GM23338 (cell line): Measurements from ENCODE around the gene ABHD17A. TPM values are rescaled to one million over a fixed set of nuclear protein-coding genes. Genes with fewer than 3 reads are reported as not detected.

Source experiments
- ATAC-seq: fragments of 200-7000 bp; cut with Tn5 transposase; 3 replicates; pipeline ENCODE4 v1.9.1; 2020
- DNase-seq: peaks from one replicate; pipeline ENCODE4 v3.0.0-alpha.2; 2015; ENCODE audit warnings: low spot score
- H2AFZ ChIP-seq: fragments of 200-600 bp; sonication (generic); 2 replicates; pipeline ENCODE4 v1.8.0; 2016; ENCODE audit warnings: antibody characterized with exemption, mild to moderate bottlenecking, moderate library complexity
- H3F3A ChIP-seq: fragments of 200-600 bp; sonication (generic); replicated peaks from 2 replicates; pipeline ENCODE4 v1.8.0; 2017; ENCODE audit warnings: antibody characterized with exemption, mixed run types, low read depth
- H3K27ac ChIP-seq: fragments of 200-600 bp; sonication (generic); 2 replicates; pipeline ENCODE4 v1.6.1; 2016; ENCODE audit warnings: low read depth
- H3K27me3 ChIP-seq: fragments of 200-600 bp; sonication (generic); 2 replicates; pipeline ENCODE4 v1.8.0; 2016; ENCODE audit warnings: mild to moderate bottlenecking, mixed run types, moderate library complexity; ENCODE audit not compliant: insufficient read depth
- H3K36me3 ChIP-seq: fragments of 200-600 bp; sonication (generic); 2 replicates; pipeline ENCODE4 v1.8.0; 2016; ENCODE audit warnings: mild to moderate bottlenecking; ENCODE audit not compliant: insufficient read depth
- H3K4me1 ChIP-seq: fragments of 200-600 bp; sonication (generic); 2 replicates; pipeline ENCODE4 v1.8.0; 2016; ENCODE audit warnings: mild to moderate bottlenecking, moderate library complexity; ENCODE audit not compliant: insufficient read depth
- H3K4me2 ChIP-seq: fragments of 200-600 bp; sonication (generic); 2 replicates; pipeline ENCODE4 v1.7.1; 2017; ENCODE audit warnings: mixed run types
- H3K4me3 ChIP-seq: fragments of 200-600 bp; sonication (generic); 2 replicates; pipeline ENCODE4 v1.6.1; 2016; ENCODE audit warnings: mixed run types
- H3K79me2 ChIP-seq: fragments of 200-600 bp; sonication (generic); replicated peaks from 2 replicates; pipeline ENCODE4 v1.8.0; 2017; ENCODE audit warnings: mild to moderate bottlenecking; ENCODE audit not compliant: insufficient read depth
- H3K9me2 ChIP-seq: fragments of 200-600 bp; sonication (generic); 2 replicates; pipeline ENCODE4 v1.8.0; 2017; ENCODE audit not compliant: insufficient read depth
- H4K20me1 ChIP-seq: fragments of 200-600 bp; sonication (generic); replicated peaks from 2 replicates; pipeline ENCODE4 v1.8.0; 2017; ENCODE audit warnings: mild to moderate bottlenecking; ENCODE audit not compliant: insufficient read depth
- H3K27ac Mint-ChIP-seq: 2 replicates; pipeline ENCODE4 v1.8.0; 2020; ENCODE audit warnings: inconsistent platforms, mild to moderate bottlenecking, moderate library complexity, mixed read lengths
- H3K27me3 Mint-ChIP-seq: 3 replicates; pipeline ENCODE4 v1.8.0; 2022; ENCODE audit warnings: low read depth, mild to moderate bottlenecking, moderate library complexity, mixed read lengths, inconsistent platforms; ENCODE audit not compliant: insufficient read depth, poor library complexity
- H3K36me3 Mint-ChIP-seq: 3 replicates; pipeline ENCODE4 v1.8.0; 2021; ENCODE audit warnings: low read depth, mild to moderate bottlenecking, inconsistent platforms, moderate library complexity, mixed read lengths
- H3K4me1 Mint-ChIP-seq: 3 replicates; pipeline ENCODE4 v1.8.0; 2020; ENCODE audit warnings: mild to moderate bottlenecking, inconsistent platforms, mixed read lengths
- H3K4me3 Mint-ChIP-seq: 3 replicates; pipeline ENCODE4 v1.8.0; 2021; ENCODE audit warnings: moderate library complexity, mild to moderate bottlenecking, inconsistent platforms, mixed read lengths
- H3K9me3 Mint-ChIP-seq: 3 replicates; pipeline ENCODE4 v1.8.0; 2020; ENCODE audit warnings: moderate library complexity, mild to moderate bottlenecking, inconsistent platforms, mixed read lengths
- CTCF ChIP-seq, 2 experiments: fragments of 200-600 bp in 1 of 2; sonication (generic) in 1 of 2; conservative IDR thresholded peaks; 2 replicates each; pipeline versions ENCODE4 v1.5.1 to v1.6.1; 2016 to 2017; ENCODE audit warnings: antibody characterized with exemption in 2 of 2, low read depth in 2 of 2, mild to moderate bottlenecking in 2 of 2, moderate library complexity in 1 of 2
- EZH2phosphoT487 ChIP-seq: fragments of 200-600 bp; sonication (generic); IDR thresholded peaks from one replicate; pipeline ENCODE4 v1.8.1; 2018; ENCODE audit warnings: antibody characterized with exemption; ENCODE audit not compliant: unreplicated experiment
- JUNB ChIP-seq: IDR thresholded peaks from one replicate; pipeline ENCODE4 v1.6.1; 2016; ENCODE audit warnings: antibody characterized with exemption; ENCODE audit not compliant: unreplicated experiment
- NANOG ChIP-seq: IDR thresholded peaks from 2 replicates; pipeline ENCODE4 v1.6.1; 2016; ENCODE audit warnings: antibody characterized with exemption, borderline replicate concordance
- POLR2AphosphoS5 ChIP-seq: IDR thresholded peaks from 2 replicates; pipeline ENCODE4 v1.6.1; 2016; ENCODE audit warnings: antibody characterized with exemption, low read depth
- STAT1 ChIP-seq: IDR thresholded peaks from one replicate; pipeline ENCODE4 v1.6.1; 2016; ENCODE audit warnings: antibody characterized with exemption; ENCODE audit not compliant: unreplicated experiment
- ZNF114 ChIP-seq: fragments of 250-450 bp; sonication (Bioruptor Pico); IDR thresholded peaks from 2 replicates; pipeline ENCODE4 v1.5.0; 2020; ENCODE audit warnings: mild to moderate bottlenecking, moderate library complexity
- ZNF331 ChIP-seq: fragments of 250-450 bp; sonication (Bioruptor Pico); IDR thresholded peaks from 2 replicates; pipeline ENCODE4 v1.5.0; 2020; ENCODE audit warnings: low read depth, mild to moderate bottlenecking, moderate library complexity
- ZNF462 ChIP-seq: fragments of 250-450 bp; sonication (Bioruptor Pico); IDR thresholded peaks from 2 replicates; pipeline ENCODE4 v1.5.0; 2020; ENCODE audit warnings: mild to moderate bottlenecking, moderate library complexity
- polyA plus RNA-seq: library from polyadenylated mRNA; unstranded; fragments of >200 nt; fragmentation: Nextera tagmentation; extraction: Ambion mirVana; gene quantifications from 2 replicates; pipeline ENCODE4 v1.2.1, GENCODE V29; 2016
- total RNA-seq: library from RNA; depleted of rRNA; stranded (reverse); fragments of >200 nt; shearing (Covaris generic); gene quantifications from 2 replicates; pipeline ENCODE4 v1.2.3, GENCODE V29; 2014

Gene ABHD17A
- total and polyA plus RNA-seq, 2 experiments from 2014 or later, result 34.2 to 99.9 TPM

- H3K27me3 ChIP-seq, result no peaks in the 10 kb centered on the region
- peaks cover 88% of the 10 kb centered on the region for H3K79me2 ChIP-seq
- no peaks in the 10 kb centered on the region for H3K9me2 ChIP-seq
- no peak overlapping the region for H3K4me2 ChIP-seq
- DNase-seq, result peak; percentile 73
- H2AFZ ChIP-seq, result no peak overlapping the region
- peaks cover 7% of the 10 kb centered on the region; the same call in 1 of the 2 replicates for H3F3A ChIP-seq
- ATAC-seq, result peak; percentile 30
- H4K20me1 ChIP-seq, result peaks cover 29% of the 10 kb centered on the region
- Mint-ChIP-seq H3K27ac (0 out of 2 replicates have a peak overlapping the region, but pooled peaks have one; percentile 27), H3K4me3 (no peak overlapping the region), H3K4me1 (peaks cover 25% of the 10 kb centered on the region), H3K9me3 (0 out of 3 replicates have a peak, but pooled peaks cover 1% of the 10 kb centered on the region), H3K27me3 (peaks cover 16% of the 10 kb centered on the region), H3K36me3 (no peaks in the 10 kb centered on the region; the same call in 2 of the 3 replicates)
- no peak overlapping the region for H3K4me3 ChIP-seq
- TF ChIP-seq CTCF (conservative IDR thresholded peaks at IDR 0.05; ENCODE audit: low read depth in 2 of 2) (peak; percentile 47 to 60), NANOG (no peak)
- peaks cover 3% of the 10 kb centered on the region; the same call in 1 of the 2 replicates for H3K4me1 ChIP-seq
- H3K36me3 ChIP-seq, result no peaks in the 10 kb centered on the region
- no peak overlapping the region for H3K27ac ChIP-seq
Measured at GRCh38 chr19:1843646-1844394, 41.5 kb downstream of the ABHD17A start.

GRCh38 chr19:1843116-1843515 is 42.2 kb downstream of the ABHD17A start:
- peaks cover 13% of the 10 kb centered on the region for H3K27me3 Mint-ChIP-seq
- H3K27ac Mint-ChIP-seq, result no peak overlapping the region
- Histone ChIP-seq H3K36me3 (no peaks in the 10 kb centered on the region), H3K4me2 (no peak overlapping the region), H3K9me2 (no peaks in the 10 kb centered on the region), H3K27me3 (no peaks in the 10 kb centered on the region), H3K4me1 (peaks cover 3% of the 10 kb centered on the region; the same call in 1 of the 2 replicates), H4K20me1 (peaks cover 29% of the 10 kb centered on the region), H3K79me2 (peaks cover 95% of the 10 kb centered on the region), H3K27ac (no peak overlapping the region), H3K4me3 (no peak overlapping the region), H3F3A (peaks cover 7% of the 10 kb centered on the region), H2AFZ (no peak overlapping the region)
- no peak for ATAC-seq
- H3K4me1 Mint-ChIP-seq, result peaks cover 25% of the 10 kb centered on the region
- no peak for DNase-seq
- H3K9me3 Mint-ChIP-seq, result no peaks in the 10 kb centered on the region
- H3K36me3 Mint-ChIP-seq, result no peaks in the 10 kb centered on the region; the same call in 2 of the 3 replicates
- H3K4me3 Mint-ChIP-seq, result no peak overlapping the region
- no peak for TF ChIP-seq ZNF462 (CRISPR knock-in tag)
- TF ChIP-seq EZH2phosphoT487, result no peak
- no peak for TF ChIP-seq STAT1
- TF ChIP-seq ZNF114 (CRISPR knock-in tag), result no peak
- TF ChIP-seq NANOG, result no peak
- TF ChIP-seq ZNF331 (CRISPR knock-in tag), result no peak
- TF ChIP-seq JUNB, result no peak
- TF ChIP-seq POLR2AphosphoS5, result no peak
